KMS-11 (cell line): Measurements from ENCODE around the gene SCAP.

ENCODE experiments used
- H2AFZ ChIP-seq: fragments of 200-600 bp; sonication (generic); 2 replicates; pipeline ENCODE4 v1.6.1; 2016; ENCODE audit warnings: antibody characterized with exemption, mixed run types, low read depth
- H3K27ac ChIP-seq: fragments of 200-600 bp; sonication (generic); 2 replicates; pipeline ENCODE4 v1.6.1; 2016; ENCODE audit warnings: mild to moderate bottlenecking, mixed run types
- H3K27me3 ChIP-seq: fragments of 200-600 bp; sonication (generic); 2 replicates; pipeline ENCODE4 v1.6.1; 2017; ENCODE audit warnings: mild to moderate bottlenecking, low read depth, mixed run types, moderate library complexity; ENCODE audit not compliant: insufficient read depth
- H3K36me3 ChIP-seq: fragments of 200-600 bp; sonication (generic); 2 replicates; pipeline ENCODE4 v1.6.1; 2017; ENCODE audit warnings: mild to moderate bottlenecking, mixed run types; ENCODE audit not compliant: insufficient read depth
- H3K4me1 ChIP-seq: fragments of 200-600 bp; sonication (generic); 2 replicates; pipeline ENCODE4 v1.6.1; 2016; ENCODE audit warnings: mild to moderate bottlenecking, low read depth, mixed run types; ENCODE audit not compliant: poor library complexity, severe bottlenecking
- H3K4me2 ChIP-seq: fragments of 200-600 bp; sonication (generic); 2 replicates; pipeline ENCODE4 v1.7.0; 2016; ENCODE audit warnings: mild to moderate bottlenecking, mixed run types
- H3K4me3 ChIP-seq: fragments of 200-600 bp; sonication (generic); IDR thresholded peaks from 2 replicates; pipeline ENCODE4 v1.6.1; 2017; ENCODE audit warnings: low read depth, low read length, mixed read lengths; ENCODE audit not compliant: insufficient read depth
- H3K79me2 ChIP-seq: fragments of 200-600 bp; sonication (generic); 2 replicates; pipeline ENCODE4 v1.6.1; 2016; ENCODE audit warnings: low read depth, mixed run types; ENCODE audit not compliant: insufficient read depth
- H3K9ac ChIP-seq: fragments of 200-600 bp; sonication (generic); 2 replicates; pipeline ENCODE4 v1.6.1; 2016; ENCODE audit warnings: mild to moderate bottlenecking, mixed run types
- H4K20me1 ChIP-seq: fragments of 200-600 bp; sonication (generic); 2 replicates; pipeline ENCODE4 v1.6.1; 2016; ENCODE audit warnings: mild to moderate bottlenecking, mixed run types; ENCODE audit not compliant: insufficient read depth
- TF ChIP-seq, protein P1 (sequence below): fragments of 200-600 bp; sonication (generic); conservative IDR thresholded peaks from 2 replicates; pipeline ENCODE4 v1.6.1; 2017; ENCODE audit warnings: low read depth, mild to moderate bottlenecking, antibody characterized with exemption, low read length, moderate library complexity, mixed read lengths

Gene SCAP

DNA sequence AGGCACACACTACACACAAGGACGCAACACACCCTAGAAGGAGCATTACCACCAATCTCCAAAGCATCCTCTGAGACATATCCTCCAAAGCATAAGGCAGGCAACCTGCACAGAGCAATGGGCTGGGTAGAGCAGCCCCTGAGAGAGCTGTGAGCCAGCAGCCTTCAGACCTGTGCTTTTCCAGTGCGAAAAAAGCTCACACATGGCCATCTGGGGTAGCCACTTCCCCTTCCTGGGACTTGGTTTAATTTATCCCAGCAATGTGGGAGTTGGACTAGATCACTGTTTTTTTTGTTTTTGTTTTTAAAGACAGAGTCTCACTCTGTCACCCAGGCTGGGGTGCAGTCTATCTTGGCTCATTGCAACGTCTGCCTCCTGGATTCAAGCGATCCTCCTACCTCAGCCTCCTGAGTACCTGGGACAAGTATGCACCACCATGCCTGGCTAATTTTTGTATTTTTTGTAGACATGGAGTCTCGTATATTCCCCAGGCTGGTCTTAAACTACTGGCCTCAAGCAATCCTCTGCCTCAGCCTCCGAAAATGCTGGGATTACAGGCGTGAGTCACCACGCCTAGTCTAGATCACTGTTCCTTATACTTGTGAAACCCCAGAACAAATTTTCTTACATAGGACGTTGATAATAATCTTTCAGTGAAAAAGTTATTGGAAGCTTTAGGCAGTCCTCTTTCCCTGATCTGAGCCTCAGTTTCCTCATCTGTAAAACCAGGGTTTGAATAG, 76.0 kb downstream of the SCAP start:
- Histone ChIP-seq H3K36me3 (no peaks in the 10 kb centered on the region), H3K27ac (no peak overlapping the region), H3K27me3 (no peaks in the 10 kb centered on the region), H3K9ac (no peak overlapping the region), H3K4me2 (no peak overlapping the region), H3K4me1 (no peaks in the 10 kb centered on the region), H2AFZ (no peak overlapping the region), H4K20me1 (no peaks in the 10 kb centered on the region), H3K79me2 (no peaks in the 10 kb centered on the region), H3K4me3 (no peak overlapping the region)
- TF ChIP-seq, protein P1, sequence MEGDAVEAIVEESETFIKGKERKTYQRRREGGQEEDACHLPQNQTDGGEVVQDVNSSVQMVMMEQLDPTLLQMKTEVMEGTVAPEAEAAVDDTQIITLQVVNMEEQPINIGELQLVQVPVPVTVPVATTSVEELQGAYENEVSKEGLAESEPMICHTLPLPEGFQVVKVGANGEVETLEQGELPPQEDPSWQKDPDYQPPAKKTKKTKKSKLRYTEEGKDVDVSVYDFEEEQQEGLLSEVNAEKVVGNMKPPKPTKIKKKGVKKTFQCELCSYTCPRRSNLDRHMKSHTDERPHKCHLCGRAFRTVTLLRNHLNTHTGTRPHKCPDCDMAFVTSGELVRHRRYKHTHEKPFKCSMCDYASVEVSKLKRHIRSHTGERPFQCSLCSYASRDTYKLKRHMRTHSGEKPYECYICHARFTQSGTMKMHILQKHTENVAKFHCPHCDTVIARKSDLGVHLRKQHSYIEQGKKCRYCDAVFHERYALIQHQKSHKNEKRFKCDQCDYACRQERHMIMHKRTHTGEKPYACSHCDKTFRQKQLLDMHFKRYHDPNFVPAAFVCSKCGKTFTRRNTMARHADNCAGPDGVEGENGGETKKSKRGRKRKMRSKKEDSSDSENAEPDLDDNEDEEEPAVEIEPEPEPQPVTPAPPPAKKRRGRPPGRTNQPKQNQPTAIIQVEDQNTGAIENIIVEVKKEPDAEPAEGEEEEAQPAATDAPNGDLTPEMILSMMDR: no peak

DNA sequence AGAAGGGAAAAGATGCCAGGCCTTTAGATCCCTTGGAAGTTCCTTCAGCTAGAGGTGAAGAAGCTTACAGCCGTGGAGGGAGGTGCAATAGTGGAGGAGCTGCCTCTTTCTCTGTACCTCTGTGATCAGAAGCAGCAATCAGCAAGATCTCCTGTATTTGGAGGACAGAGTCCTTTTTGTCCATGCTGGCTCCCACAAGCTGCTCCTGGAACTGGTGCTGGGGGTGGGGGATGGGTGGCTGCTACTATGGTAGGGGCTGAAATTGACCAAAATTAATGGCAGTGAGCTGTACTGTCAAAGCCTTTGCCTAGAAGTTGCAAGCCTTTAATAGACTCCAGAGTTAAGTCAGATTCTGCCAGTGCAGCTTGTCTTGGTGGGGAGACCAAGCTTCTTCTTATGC, 76.7 kb downstream of the SCAP start:
- Histone ChIP-seq H3K4me3 (no peak overlapping the region), H3K36me3 (no peaks in the 10 kb centered on the region), H3K4me2 (no peak overlapping the region), H3K79me2 (no peaks in the 10 kb centered on the region), H4K20me1 (no peaks in the 10 kb centered on the region), H3K4me1 (no peaks in the 10 kb centered on the region), H3K9ac (no peak overlapping the region), H3K27ac (no peak overlapping the region), H3K27me3 (no peaks in the 10 kb centered on the region), H2AFZ (no peak overlapping the region)
- TF ChIP-seq, protein P1: no peak

DNA sequence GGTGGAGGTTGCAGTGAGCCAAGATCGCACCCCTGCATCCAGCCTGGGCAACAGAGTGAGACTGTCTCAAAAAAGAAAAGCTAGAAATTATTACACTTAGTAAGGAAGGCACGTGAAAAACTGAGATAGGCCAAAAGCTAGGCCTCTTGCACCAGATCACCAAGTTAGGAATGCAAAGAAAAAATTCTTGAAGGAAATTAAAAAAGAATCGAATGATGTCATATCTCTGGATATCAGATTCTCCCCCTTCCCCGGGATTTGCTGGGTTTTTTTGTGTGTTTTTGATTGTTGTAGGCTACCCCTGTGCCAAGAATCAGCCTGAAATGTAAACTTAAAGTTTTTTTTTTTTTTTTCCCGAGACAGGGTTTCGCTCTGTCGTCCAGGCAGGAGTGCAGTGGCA, 77.5 kb downstream of the SCAP start:
- H3K27ac ChIP-seq: no peak overlapping the region
- H2AFZ ChIP-seq: no peak overlapping the region
- no peak overlapping the region for H3K4me3 ChIP-seq
- TF ChIP-seq, protein P1: no peak
- H3K4me1 ChIP-seq: no peaks in the 10 kb centered on the region
- H4K20me1 ChIP-seq: no peaks in the 10 kb centered on the region
- H3K27me3 ChIP-seq: no peaks in the 10 kb centered on the region
- H3K36me3 ChIP-seq: no peaks in the 10 kb centered on the region
- no peak overlapping the region for H3K9ac ChIP-seq
- H3K79me2 ChIP-seq: no peaks in the 10 kb centered on the region
- H3K4me2 ChIP-seq: no peak overlapping the region

DNA sequence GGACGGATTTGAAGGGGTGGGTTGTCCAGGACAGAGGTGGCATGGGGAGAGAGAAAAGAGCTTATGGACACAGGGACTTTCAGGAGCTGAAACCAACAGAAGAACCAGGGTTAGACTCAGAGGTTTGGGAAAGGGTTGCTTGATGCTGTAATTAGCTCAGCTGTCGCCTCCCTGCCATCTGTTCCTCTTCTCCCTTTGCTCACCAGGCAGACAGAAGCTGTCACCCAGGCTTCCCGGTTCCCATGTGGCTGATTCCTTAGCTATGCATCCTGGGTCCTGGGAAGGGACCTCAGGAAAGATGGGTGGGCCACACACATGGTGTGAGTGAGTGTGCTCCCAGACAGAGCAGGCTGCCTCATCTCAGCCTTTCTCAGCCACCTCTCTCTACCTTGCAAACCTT, 80.9 kb downstream of the SCAP start:
- TF ChIP-seq, protein P1: no peak
- Histone ChIP-seq H3K4me3 (no peak overlapping the region), H3K36me3 (no peaks in the 10 kb centered on the region), H3K79me2 (no peaks in the 10 kb centered on the region; the same call in 1 of the 2 replicates), H2AFZ (no peak overlapping the region), H3K27ac (no peak overlapping the region), H3K4me1 (no peaks in the 10 kb centered on the region), H3K4me2 (no peak overlapping the region), H4K20me1 (no peaks in the 10 kb centered on the region), H3K9ac (no peak overlapping the region), H3K27me3 (no peaks in the 10 kb centered on the region)
